Adipocyte (in vitro differentiated cells): Measurements from ENCODE around the gene FMC1.

Experiments
- DNase-seq: peaks from one replicate; pipeline ENCODE4 v3.0.0-alpha.2; 2015; ENCODE audit warnings: low read depth
- H3K27me3 ChIP-seq: replicated peaks from 2 replicates; pipeline ENCODE4 v1.7.0; 2013; ENCODE audit warnings: mild to moderate bottlenecking, low read length, moderate library complexity; ENCODE audit not compliant: control insufficient read depth, insufficient read depth
- H3K36me3 ChIP-seq: 2 replicates; pipeline ENCODE4 v1.7.0; 2013; ENCODE audit warnings: low read length, mild to moderate bottlenecking, moderate library complexity; ENCODE audit not compliant: control insufficient read depth, insufficient read depth, severe bottlenecking
- H3K4me1 ChIP-seq: 2 replicates; pipeline ENCODE4 v1.7.0; 2013; ENCODE audit warnings: mild to moderate bottlenecking, low read length, moderate library complexity; ENCODE audit not compliant: control insufficient read depth, insufficient read depth
- H3K4me3 ChIP-seq: 2 replicates; pipeline ENCODE4 v1.7.0; 2013; ENCODE audit warnings: mild to moderate bottlenecking, low read length, moderate library complexity
- H3K9ac ChIP-seq: 2 replicates; pipeline ENCODE4 v1.7.0; 2013; ENCODE audit warnings: mild to moderate bottlenecking, low read length, moderate library complexity
- H3K9me3 ChIP-seq: 2 replicates; pipeline ENCODE4 v1.7.0; 2013; ENCODE audit warnings: mild to moderate bottlenecking, low read length, moderate library complexity; ENCODE audit not compliant: control insufficient read depth

FMC1 gene

DNA sequence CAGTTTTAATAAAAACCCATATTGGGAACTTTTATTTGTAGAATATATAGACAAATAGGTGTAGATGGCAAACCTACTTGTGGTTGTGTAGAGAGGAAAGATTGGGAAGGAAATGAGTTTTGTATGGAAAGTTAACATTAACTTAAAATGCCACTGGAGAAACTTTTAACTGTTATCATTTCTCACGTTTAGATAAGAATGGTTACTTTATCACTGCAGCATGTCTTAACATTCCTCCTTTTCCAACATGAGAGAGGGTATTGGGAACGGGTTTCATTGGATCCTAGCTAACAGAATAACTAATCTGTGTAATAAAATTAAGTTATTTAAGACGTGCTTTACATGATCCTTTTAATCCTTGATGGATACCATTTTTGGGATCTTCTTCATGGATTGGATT is 20.4 kb downstream of the FMC1 start:
- peak overlapping the region; percentile 93 for H3K4me3 ChIP-seq
- DNase-seq, result peak; percentile 18

DNA sequence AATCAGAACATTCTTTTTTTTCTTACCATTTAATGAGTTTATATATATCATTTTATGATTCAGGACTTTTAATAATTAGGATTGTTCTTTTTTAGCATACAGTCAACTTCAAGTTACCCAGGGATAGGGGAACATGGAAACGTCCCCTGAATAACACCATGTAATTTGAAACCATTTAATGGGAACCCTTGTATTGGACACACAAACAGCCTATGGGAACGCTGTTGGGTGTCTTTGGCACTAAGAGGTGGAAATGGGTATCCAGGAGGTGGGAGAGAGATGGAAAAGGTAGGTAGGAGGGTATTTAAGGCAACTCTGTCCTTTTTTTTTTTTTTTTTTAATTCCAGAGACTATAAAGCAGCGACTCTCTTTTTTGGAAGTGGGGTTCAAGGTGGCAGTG is 21.2 kb downstream of the FMC1 start:
- peak overlapping the region; percentile 93 for H3K4me3 ChIP-seq

More for the DNA sequence above, 20.4 kb downstream of the FMC1 start:
- no peaks in the 10 kb centered on the region for H3K27me3 ChIP-seq
- peaks cover 33% of the 10 kb centered on the region for H3K4me1 ChIP-seq
- no peaks in the 10 kb centered on the region for H3K9me3 ChIP-seq
- H3K9ac ChIP-seq, result peak overlapping the region; percentile 100
- peaks cover 16% of the 10 kb centered on the region for H3K36me3 ChIP-seq

DNA sequence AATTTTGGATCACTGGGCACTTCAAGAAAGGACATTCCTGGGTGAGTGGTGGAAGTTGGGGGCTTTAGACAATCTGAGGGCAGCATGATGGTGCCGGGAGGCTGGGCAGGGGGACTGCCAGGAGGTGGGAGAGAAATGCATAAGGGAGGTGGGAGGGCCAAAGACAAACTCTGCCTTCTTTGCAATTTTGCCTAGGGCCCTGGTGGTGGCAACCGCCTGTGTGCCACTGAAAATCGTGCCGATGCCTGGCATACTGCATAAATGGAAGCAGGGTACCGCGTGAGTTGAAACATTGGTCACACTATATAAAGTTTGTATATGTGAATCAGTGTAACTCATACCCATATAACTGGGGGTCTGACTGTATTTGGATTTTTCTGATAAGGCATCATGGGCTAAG is 21.8 kb downstream of the FMC1 start:
- Histone ChIP-seq H3K4me1 (peaks cover 34% of the 10 kb centered on the region), H3K27me3 (no peaks in the 10 kb centered on the region), H3K9me3 (no peaks in the 10 kb centered on the region), H3K4me3 (peak overlapping the region; percentile 93), H3K36me3 (peaks cover 18% of the 10 kb centered on the region), H3K9ac (no peak overlapping the region)
- no peak for DNase-seq

More for the DNA sequence above, 21.2 kb downstream of the FMC1 start:
- Histone ChIP-seq H3K27me3 (no peaks in the 10 kb centered on the region), H3K36me3 (peaks cover 18% of the 10 kb centered on the region), H3K4me1 (peaks cover 35% of the 10 kb centered on the region), H3K9ac (no peak overlapping the region), H3K9me3 (no peaks in the 10 kb centered on the region)
- peak; percentile 20 for DNase-seq

DNA sequence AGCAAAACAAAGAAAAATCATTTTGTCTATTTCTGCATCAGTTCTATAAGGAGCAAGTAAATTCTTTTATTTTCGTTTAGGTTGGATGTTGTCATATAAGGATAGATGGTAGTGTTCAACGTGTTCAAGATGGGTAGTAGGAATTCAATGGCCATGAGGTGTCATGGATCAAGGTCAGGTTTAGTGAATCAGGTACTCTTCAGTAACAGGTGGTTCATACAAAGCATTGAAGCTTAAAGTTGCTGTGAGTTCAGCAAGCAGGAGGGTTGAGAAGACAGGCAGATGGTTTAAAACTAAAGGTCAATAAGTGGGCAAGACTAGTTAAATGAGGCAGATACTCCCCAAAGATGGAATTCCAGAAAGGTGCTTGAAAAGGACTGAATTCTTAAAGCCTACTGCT is 24.2 kb downstream of the FMC1 start:
- Histone ChIP-seq H3K36me3 (peaks cover 18% of the 10 kb centered on the region), H3K9me3 (no peaks in the 10 kb centered on the region)
- no peak for DNase-seq

DNA sequence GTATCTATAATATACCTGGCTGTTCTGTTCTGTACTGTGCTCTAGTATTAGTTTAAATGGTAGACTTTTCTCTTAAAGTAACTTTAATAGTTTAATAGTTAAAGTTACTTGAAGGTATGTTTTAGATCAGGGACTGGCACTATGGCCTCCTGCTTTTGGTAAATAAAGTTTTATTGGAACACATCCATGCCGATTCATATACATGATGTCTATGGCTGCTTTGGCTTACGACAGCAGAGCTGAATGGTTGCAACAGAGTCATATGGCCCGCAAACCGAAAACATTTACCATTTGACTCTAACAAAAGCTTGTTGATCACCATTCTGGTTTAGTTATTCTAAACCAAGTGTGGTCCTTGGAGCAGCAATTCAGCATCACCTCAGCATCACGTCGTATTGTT is 25.3 kb downstream of the FMC1 start:
- DNase-seq, result no peak
- Histone ChIP-seq H3K27me3 (no peaks in the 10 kb centered on the region), H3K36me3 (peaks cover 18% of the 10 kb centered on the region), H3K4me3 (no peak overlapping the region), H3K9ac (no peak overlapping the region), H3K9me3 (no peaks in the 10 kb centered on the region), H3K4me1 (peaks cover 29% of the 10 kb centered on the region)

More for the DNA sequence above, 24.2 kb downstream of the FMC1 start:
- peaks cover 29% of the 10 kb centered on the region for H3K4me1 ChIP-seq
- H3K27me3 ChIP-seq, result no peaks in the 10 kb centered on the region
- H3K4me3 ChIP-seq, result no peak overlapping the region
- H3K9ac ChIP-seq, result no peak overlapping the region

DNA sequence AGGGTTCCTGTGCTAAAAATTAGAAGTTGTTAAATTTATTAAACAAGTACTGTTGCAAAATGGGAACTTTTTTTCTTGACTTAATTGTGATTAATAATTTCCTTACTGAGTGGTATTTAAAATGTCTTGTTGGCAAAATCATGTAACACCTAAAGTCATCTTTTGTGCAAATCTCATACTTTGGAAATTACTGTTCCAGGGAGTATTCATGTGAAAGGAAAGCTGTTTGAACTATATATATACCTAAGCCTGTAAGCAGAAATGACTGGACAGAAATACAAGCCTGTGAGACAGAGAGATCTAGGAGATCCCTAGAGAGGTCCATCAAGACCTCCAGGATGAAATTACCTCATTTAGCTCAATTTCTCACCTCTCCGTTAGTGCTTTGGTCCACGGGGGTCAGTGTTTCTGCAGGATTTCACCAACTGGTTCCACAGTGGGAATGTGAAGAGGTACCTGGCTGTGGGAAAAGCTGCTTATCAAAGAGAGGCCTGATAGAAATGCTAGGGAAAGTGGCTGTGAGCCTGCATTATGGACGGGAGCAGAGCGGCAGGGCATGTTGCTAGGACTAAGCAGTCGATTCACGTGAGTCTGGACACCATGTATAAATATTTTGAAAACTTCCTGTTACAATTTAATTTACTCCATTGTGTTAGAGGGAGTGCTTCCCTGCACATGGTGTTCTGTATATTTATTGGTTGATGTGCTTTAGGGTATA is 26.5 kb downstream of the FMC1 start:
- H3K27me3 ChIP-seq, result no peaks in the 10 kb centered on the region
- peaks cover 18% of the 10 kb centered on the region for H3K36me3 ChIP-seq
- H3K4me1 ChIP-seq, result peaks cover 17% of the 10 kb centered on the region
- no peak for DNase-seq
- H3K9ac ChIP-seq, result no peak overlapping the region
- no peak overlapping the region for H3K4me3 ChIP-seq
- no peaks in the 10 kb centered on the region for H3K9me3 ChIP-seq

DNA sequence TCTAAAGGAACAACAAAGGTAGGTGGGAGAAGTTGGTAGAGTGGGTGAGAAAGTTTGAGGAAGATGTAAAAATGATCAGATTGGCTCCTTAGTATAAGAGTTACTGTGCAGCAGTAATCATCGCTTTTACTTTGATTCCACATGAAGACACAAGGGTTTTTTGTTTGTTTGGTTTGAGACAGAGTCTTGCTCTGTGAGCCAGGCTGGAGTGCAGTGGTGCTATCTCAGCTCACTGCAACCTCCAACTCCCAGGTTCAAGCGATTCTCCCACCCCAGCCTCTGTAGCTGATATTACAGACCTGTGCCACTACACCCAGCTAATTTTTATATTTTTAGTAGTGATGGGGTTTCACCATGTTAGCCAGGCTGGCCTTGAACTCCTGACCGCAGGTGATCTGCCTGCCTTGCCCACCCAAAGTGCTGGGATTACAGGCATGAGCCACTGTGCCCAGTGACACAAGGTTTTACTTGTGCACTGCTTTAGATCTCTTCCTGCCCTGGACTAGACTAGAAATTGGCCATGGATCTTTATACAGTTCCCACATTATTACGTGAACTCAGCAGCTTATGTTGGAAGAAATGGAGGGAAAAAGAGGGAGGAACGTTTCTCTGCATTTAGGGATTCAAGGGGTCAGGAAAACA is 29.3 kb downstream of the FMC1 start:
- no peak for DNase-seq
- Histone ChIP-seq H3K4me3 (no peak overlapping the region), H3K36me3 (peaks cover 24% of the 10 kb centered on the region), H3K9ac (no peak overlapping the region), H3K9me3 (no peaks in the 10 kb centered on the region), H3K4me1 (peaks cover 13% of the 10 kb centered on the region), H3K27me3 (no peaks in the 10 kb centered on the region)

DNA sequence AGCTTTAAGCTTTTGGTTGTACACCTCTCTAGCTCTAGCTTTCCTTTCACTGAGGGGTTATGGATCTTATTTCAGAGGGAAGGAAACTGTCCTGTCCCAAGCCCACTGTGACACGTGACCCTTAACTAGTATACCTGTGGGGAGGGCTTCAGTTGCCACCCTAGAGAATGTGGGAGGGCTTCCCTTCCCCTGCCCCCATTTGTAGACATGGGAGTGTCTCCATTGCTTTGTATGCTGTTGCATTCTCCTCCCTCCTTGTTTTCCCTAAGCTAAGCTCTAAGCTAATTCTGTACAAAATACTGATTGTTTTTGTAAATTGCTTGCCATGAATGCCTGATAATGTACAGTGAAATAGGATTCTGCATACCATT is 29.8 kb downstream of the FMC1 start:
- no peak for DNase-seq
- no peak overlapping the region for H3K9ac ChIP-seq
- H3K9me3 ChIP-seq, result no peaks in the 10 kb centered on the region
- peaks cover 24% of the 10 kb centered on the region for H3K36me3 ChIP-seq
- peaks cover 12% of the 10 kb centered on the region for H3K4me1 ChIP-seq
- H3K27me3 ChIP-seq, result no peaks in the 10 kb centered on the region
- H3K4me3 ChIP-seq, result no peak overlapping the region

DNA sequence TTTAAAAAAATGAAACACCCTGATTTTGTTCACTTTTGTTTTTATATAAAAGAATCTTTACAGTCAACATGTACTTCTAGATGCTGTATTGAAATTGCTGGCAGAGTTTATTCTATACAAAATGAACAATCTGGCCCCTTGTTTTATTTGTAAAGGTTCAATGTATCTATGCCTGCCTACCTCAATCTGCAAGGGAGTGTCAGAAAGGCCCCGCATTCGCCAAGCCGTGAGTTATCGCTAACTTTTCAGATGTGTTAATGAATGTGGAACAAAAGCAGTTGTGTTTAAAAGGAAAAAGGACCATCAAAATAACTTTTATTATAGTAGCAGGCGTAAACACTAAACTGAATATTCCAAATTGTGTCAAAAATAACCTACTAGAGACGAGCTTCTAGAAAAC is 33.1 kb downstream of the FMC1 start:
- DNase-seq, result no peak
- H3K36me3 ChIP-seq, result peaks cover 46% of the 10 kb centered on the region

DNA sequence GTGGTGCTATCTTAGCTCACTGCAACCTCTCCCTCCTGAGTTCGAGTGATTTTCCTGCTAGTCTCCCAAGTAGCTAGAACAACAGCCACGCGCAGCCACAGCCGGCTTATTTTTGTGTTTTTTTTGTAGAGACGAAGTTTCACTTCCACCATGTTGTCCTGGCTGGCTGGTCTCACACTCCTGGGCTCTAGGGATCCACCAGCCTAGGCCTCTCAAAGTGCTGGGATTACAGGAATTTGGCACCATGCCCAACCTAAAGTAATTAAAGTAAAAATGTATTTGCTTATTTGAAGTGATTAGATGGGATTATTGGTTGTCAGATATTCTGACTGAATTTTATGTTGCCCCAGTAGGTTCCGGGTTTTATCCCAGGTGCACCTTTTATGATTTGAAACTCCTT is 41.3 kb downstream of the FMC1 start:
- Histone ChIP-seq H3K27me3 (no peaks in the 10 kb centered on the region), H3K4me3 (no peak overlapping the region), H3K36me3 (peaks cover 65% of the 10 kb centered on the region), H3K4me1 (no peaks in the 10 kb centered on the region), H3K9ac (no peak overlapping the region), H3K9me3 (no peaks in the 10 kb centered on the region)
- no peak for DNase-seq

More for the DNA sequence above, 33.1 kb downstream of the FMC1 start:
- no peak overlapping the region for H3K9ac ChIP-seq
- H3K4me3 ChIP-seq, result no peak overlapping the region
- no peaks in the 10 kb centered on the region for H3K9me3 ChIP-seq
- peaks cover 5% of the 10 kb centered on the region for H3K4me1 ChIP-seq
- H3K27me3 ChIP-seq, result no peaks in the 10 kb centered on the region

DNA sequence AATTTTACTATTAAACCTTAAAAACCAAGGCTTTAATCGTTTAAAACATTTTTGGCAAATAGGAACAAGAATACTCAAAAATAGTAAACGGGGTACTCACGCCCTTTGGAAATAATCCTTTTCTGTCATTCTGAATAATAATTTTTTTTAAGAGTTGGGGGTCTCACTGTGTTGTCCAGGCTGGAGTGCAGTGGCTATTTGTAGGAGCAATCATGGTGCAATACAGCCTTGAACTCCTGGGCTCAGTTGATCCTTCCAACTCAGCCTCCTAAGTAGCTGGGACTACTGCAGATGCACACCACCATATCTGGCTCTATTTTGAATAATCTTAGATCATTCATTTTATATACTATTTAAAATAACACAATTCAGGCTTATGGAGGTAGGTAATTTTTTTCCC is 43.5 kb downstream of the FMC1 start:
- Histone ChIP-seq H3K4me3 (no peak overlapping the region), H3K9ac (no peak overlapping the region), H3K36me3 (peaks cover 68% of the 10 kb centered on the region), H3K4me1 (no peaks in the 10 kb centered on the region), H3K9me3 (no peaks in the 10 kb centered on the region), H3K27me3 (no peaks in the 10 kb centered on the region)
- DNase-seq, result no peak
